Measurements from ENCODE around the gene FCHO2. TPM values are rescaled to one million over a fixed set of nuclear protein-coding genes. Genes with fewer than 3 reads are reported as not detected.

FCHO2 gene
- total RNA-seq, 4 donors from 2014 or later, result 24.9 to 37.5 (median 30.7) TPM

DNA sequence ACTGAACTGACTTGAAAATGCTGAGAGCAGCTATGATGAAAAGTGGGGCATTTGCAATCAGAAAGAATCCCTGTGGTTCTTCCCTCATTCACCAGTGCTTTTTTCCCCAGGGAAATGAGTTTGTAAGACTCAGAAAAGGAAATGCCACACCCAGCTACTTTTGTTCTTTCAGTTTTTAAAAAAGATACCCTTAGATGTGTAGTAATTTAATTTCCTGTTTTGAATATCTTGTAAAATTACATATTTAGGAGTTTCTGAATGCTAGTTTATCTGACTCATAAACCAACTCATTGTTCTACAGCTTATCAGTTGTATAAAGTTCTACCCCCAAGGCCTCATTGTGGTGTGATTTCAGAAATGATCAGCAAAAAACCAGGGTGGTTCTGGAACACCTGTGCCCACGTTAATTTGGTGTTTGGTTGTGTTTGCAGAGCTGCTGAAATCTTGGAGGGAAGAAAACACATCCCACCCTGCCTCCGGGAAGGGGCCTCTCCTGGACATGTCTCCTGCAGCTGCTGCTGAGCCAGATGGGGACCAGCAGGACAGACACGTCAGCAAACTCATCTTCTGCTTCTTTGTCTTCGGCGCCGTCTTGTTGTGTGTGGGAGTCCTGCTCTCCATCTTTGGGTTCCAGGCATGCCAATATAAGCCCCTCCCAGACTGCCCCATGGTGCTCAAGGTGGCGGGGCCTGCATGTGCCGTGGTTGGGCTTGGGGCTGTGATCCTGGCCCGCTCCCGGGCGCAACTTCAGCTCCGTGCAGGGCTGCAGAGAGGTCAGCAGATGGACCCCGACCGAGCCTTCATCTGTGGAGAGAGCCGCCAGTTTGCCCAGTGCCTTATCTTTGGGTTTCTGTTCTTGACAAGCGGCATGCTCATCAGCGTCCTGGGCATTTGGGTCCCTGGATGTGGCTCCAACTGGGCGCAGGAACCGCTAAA, 167.3 kb downstream of the FCHO2 start:
- Histone ChIP-seq H3K4me3 (no peak overlapping the region), H3K36me3 (no peaks in the 10 kb centered on the region), H3K4me1 (peaks cover 0 to 17% (median 7%) of the 10 kb centered on the region in 4 donors), H3K27me3 (peaks cover 0 to 21% of the 10 kb centered on the region in 2 donors), H3K9me3 (no peaks in the 10 kb centered on the region), H3K27ac (no peak overlapping the region)
- TF ChIP-seq, protein P1, sequence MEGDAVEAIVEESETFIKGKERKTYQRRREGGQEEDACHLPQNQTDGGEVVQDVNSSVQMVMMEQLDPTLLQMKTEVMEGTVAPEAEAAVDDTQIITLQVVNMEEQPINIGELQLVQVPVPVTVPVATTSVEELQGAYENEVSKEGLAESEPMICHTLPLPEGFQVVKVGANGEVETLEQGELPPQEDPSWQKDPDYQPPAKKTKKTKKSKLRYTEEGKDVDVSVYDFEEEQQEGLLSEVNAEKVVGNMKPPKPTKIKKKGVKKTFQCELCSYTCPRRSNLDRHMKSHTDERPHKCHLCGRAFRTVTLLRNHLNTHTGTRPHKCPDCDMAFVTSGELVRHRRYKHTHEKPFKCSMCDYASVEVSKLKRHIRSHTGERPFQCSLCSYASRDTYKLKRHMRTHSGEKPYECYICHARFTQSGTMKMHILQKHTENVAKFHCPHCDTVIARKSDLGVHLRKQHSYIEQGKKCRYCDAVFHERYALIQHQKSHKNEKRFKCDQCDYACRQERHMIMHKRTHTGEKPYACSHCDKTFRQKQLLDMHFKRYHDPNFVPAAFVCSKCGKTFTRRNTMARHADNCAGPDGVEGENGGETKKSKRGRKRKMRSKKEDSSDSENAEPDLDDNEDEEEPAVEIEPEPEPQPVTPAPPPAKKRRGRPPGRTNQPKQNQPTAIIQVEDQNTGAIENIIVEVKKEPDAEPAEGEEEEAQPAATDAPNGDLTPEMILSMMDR (IDR thresholded peaks at IDR 0.05), result no peak
- TF ChIP-seq POLR2A (IDR thresholded peaks at IDR 0.05), result no peak
- no peak for TF ChIP-seq EP300 (IDR thresholded peaks at IDR 0.05)
- DNase-seq (ENCODE audit: low spot score in 2 of 2), result no peak
- WGBS, 2 donors, result 80 to 89% methylated on average over 13 to 19 of the region's 19 CpGs

DNA sequence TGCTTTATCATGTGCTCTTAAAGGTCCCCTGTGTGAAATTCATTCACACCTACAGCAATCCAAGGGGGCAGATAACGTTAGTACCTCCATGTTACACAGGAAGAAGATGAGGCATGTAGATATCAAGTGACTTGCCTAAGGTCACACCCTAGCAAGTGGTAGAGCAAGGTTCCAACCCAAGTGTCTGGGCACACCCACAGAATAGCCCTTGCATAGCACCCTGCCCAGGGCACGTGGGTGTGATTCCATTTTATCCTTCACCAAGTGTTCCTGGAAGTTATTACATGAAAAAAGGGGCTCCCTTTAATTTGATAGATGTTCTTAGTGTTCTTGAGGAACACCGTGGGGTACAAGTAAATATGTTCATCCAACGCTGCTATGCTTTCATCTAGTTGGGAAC, 169.4 kb downstream of the FCHO2 start:
- H3K27ac ChIP-seq, result no peak overlapping the region
- H3K27me3 ChIP-seq, result peaks cover 0 to 17% of the 10 kb centered on the region in 2 donors
- 86 to 95% methylated on average over 4 of the region's 4 CpGs for WGBS, 2 donors
- H3K9me3 ChIP-seq, result no peaks in the 10 kb centered on the region
- H3K36me3 ChIP-seq, result no peaks in the 10 kb centered on the region
- no peak for DNase-seq (ENCODE audit: low spot score in 2 of 2)
- no peak overlapping the region for H3K4me3 ChIP-seq
- H3K4me1 ChIP-seq, result peaks cover 0 to 11% (median 0%) of the 10 kb centered on the region in 4 donors
- TF ChIP-seq EP300 (IDR thresholded peaks at IDR 0.05) (no peak), POLR2A (IDR thresholded peaks at IDR 0.05) (no peak)
- TF ChIP-seq, protein P1 (IDR thresholded peaks at IDR 0.05), result no peak

DNA sequence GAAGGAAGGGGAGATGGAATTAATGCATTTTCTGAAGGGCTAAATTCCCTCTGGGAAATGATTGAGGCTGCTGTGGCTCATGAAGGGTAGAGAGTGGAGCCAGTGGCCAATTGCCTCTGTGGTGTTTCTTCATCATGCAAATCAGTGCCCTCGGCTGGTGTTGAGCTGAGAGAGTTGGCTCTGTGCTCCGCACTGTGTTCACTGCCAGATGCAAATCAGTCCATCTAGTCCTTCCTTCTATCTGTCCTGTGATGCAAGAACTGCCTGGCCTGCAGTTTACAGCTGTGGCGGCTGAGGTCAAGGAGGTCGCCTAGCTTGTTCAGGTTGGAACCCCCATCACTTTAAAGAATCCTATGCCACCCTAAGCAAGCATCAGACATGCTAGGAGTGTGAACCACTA, 170.5 kb downstream of the FCHO2 start:
- Histone ChIP-seq H3K4me3 (no peak overlapping the region), H3K4me1 (peaks cover 0 to 3% (median 0%) of the 10 kb centered on the region in 4 donors), H3K27me3 (peaks cover 0 to 10% of the 10 kb centered on the region in 2 donors), H3K27ac (no peak overlapping the region), H3K36me3 (no peaks in the 10 kb centered on the region), H3K9me3 (no peaks in the 10 kb centered on the region)
- TF ChIP-seq, protein P1 (IDR thresholded peaks at IDR 0.05), result no peak
- TF ChIP-seq EP300 (IDR thresholded peaks at IDR 0.05) (no peak), POLR2A (IDR thresholded peaks at IDR 0.05) (no peak)
- 82 to 83% methylated on average over 4 of the region's 4 CpGs for WGBS, 2 donors
- DNase-seq (ENCODE audit: low spot score in 2 of 2), result no peak

DNA sequence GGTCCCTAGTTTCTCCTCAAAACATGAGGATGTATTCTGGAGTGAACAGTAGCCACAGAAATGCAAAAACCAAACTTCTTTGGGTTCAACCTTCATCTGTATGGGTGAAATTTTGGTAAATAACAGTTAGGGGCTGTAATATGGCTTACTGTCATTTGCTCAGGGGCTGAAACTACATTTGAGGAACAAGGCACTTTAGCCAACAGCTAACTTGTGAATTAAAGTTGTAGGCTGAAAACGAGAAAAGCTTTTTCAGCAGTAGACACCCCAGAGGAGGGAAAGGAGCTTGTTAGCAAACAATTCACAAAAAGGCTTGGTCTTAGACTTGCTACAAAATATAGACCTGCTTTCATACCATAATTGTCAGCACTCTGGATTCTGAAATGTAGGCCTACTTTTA, 171.1 kb downstream of the FCHO2 start:
- H3K27ac ChIP-seq, result no peak overlapping the region

DNA sequence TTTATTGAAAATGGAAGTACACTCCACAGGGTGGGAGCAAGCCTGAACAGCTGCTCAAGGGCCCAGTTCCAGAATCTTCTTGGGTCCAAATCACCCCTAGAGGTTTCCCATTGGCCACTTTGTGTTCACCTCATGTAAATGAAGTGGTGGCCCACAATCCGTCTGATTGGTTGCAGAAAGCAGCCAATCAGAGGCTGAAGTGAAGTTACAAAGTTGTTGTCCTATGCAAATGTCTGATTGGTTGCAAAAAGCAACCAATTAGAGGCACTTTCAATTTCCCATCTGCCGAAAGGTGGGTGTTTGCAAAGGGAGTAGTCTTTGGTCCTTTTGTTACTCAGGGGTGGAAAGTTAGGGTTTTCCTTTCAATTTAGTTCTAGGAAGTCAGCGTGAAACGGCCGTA, 173.3 kb downstream of the FCHO2 start:
- TF ChIP-seq EP300 (IDR thresholded peaks at IDR 0.05), result no peak
- TF ChIP-seq, protein P1 (IDR thresholded peaks at IDR 0.05), result no peak
- H3K9me3 ChIP-seq, result no peaks in the 10 kb centered on the region
- H3K4me3 ChIP-seq, result no peak overlapping the region
- H3K27ac ChIP-seq, result no peak overlapping the region
- no peaks in the 10 kb centered on the region for H3K4me1 ChIP-seq
- H3K36me3 ChIP-seq, result no peaks in the 10 kb centered on the region
- 73 to 85% methylated on average over 5 of the region's 5 CpGs for WGBS, 2 donors
- no peaks in the 10 kb centered on the region for H3K27me3 ChIP-seq
- DNase-seq (ENCODE audit: low spot score in 2 of 2), result no peak

More for the DNA sequence above, 171.1 kb downstream of the FCHO2 start:
- Histone ChIP-seq H3K9me3 (no peaks in the 10 kb centered on the region), H3K36me3 (no peaks in the 10 kb centered on the region), H3K4me1 (peaks cover 0 to 3% (median 0%) of the 10 kb centered on the region in 4 donors), H3K27me3 (peaks cover 0 to 4% of the 10 kb centered on the region in 2 donors), H3K4me3 (no peak overlapping the region)
- DNase-seq (ENCODE audit: low spot score in 2 of 2), result no peak
- WGBS, 2 donors, result 67 to 72% methylated on average over 1 of the region's 1 CpG
- TF ChIP-seq POLR2A (IDR thresholded peaks at IDR 0.05), result no peak

Data from tibial nerve (tissue), 4 donors.